ENCODE measurements around the gene DLST.
A peak's percentile ranks its signal among the peaks of the same experiment; 100 is the strongest.

DLST gene

DNA sequence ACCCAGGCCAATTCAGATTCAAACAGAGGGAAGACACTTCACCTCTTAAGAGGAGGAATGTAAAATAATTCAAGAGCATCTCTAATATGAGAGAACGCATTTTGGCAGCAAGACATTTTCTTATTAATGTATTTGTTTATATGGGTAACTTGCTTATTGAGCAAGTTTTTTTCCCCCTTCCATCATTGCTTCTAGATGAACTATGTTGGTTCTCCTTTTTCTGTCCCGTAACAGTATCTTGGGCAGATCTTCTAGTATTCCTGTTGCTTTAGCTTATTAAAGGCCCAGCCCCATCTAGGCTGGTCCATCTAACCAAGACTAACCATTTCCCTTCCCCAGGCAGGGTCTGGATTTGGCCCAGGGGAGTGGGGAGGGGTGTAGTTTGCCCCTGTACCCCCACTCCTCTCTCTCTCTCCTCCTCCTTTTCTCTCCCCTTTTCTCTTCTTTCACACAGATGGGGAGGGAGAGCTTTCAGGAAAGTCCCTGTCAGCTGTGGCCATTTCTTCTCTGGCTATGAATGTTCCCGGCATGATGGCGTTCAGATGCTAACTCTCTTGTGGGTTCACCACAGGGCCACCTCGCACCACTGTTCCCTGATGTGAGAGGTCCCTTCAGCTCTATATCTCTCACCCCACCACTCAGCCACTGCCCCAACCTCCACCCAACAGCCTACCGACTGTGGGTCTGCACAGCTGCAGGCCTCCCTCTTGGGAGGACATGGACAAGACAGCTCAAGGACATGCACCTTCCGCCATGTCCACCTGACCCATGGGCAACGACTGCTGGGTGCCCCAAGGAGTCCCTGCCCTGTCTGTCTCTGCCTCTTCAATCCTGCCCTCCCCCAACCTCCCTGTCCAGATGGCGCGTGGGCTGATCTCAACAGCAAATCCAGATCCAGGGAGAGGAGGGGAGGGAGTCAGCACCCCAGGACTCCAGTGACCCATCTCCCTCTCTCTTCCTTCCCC, 57.1 kb downstream of the DLST start:
- DNase-seq (ENCODE audit: low read depth in 2 of 3, low spot score in 1 of 3) = no peak

DNA sequence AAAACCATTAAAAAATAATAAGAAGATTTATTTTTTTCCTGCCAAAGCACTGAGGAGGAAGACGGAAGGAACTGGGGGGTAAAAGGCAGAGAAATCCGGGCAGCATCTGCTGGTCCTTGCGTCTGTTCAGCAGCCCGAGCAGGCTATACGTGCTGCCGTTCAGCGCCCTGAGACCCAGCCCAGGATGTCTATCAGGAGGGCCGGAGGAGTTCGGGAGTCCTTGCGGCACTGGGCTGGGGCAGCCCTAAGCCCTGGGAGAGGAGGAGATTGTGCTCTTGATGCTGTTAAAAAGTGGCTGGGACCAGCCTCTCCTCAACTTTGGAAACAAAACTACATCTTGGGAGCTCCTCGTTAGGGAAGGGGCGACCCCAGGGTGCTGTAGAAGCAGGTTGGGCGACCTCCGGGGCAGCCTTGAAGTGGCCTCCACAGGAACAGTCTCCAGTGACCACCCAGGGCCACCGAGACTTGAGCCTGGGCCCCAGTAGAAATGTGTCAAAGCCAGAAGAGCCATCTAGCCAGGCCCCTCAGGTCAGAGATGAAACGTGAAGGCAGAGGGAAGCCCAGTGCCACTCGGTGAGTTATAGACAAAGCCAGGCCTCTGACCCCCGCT, 59.3 kb downstream of the DLST start:
- no peak for DNase-seq (ENCODE audit: low read depth in 2 of 3, low spot score in 1 of 3)

DNA sequence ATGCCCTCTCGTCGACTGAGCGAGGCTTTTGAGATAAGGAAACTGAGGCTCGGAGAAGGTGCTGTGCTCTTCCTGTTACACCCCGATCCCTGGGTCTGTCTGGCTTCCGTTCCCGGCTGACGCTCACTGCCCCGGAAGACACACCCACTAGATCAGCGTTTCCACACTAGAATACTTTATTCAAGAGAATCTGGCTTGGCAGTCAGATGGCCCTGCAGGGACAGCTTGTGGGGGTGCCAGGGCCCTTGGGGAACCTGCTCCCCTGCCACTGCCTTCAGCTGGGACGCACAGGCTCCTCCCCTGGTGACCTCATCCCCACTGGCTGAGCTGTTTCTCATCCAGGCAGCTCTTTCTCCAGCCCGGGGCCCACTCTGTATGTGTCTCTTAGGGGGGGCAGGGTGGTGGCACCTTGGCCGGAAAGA, 60.0 kb downstream of the DLST start:
- DNase-seq (ENCODE audit: low read depth in 2 of 3, low spot score in 1 of 3) = peak; percentile 44 to 49 (median 48)

DNA sequence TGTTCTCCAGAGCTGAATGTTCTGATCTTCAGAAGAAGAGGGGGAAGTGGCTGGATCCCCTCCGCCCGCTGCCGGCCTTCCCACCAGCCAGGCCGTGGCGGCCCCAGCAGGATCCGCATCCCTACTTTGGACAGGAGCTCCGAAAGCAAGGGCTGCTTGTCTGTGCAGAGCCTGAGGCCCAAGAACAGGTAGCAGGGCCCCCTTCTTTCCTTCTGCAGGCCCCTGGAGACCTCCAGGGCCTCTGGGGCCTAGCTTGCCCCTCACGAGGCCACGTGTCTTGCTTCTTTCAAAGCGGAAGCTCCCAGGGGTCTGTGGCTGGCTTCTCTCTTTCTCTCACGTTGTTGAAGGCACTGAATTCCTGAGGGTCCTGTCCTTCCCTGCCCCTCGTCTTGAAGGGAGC, 60.5 kb downstream of the DLST start:
- DNase-seq (ENCODE audit: low read depth in 2 of 3, low spot score in 1 of 3) = no peak

DNA sequence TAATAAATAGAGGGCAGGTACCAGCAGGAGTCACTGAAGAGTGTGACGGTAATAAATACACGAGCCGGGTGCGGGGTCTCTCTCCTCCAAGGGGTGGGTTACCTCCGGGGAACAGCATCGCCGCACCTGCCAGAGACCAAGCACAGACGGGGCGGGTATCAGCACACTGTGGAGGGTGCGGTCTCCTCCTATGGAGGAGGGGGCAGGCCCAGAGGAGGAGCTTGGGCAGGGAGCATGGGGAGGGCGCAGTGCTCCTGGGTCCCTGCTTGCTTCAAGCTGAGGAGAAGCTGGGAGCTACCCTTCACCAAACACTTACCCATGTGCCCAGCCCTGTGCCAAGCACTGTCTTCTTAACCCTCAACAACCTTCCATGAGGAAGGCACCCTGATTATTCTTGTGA, 60.9 kb downstream of the DLST start:
- no peak for DNase-seq (ENCODE audit: low read depth in 2 of 3, low spot score in 1 of 3)

DNA sequence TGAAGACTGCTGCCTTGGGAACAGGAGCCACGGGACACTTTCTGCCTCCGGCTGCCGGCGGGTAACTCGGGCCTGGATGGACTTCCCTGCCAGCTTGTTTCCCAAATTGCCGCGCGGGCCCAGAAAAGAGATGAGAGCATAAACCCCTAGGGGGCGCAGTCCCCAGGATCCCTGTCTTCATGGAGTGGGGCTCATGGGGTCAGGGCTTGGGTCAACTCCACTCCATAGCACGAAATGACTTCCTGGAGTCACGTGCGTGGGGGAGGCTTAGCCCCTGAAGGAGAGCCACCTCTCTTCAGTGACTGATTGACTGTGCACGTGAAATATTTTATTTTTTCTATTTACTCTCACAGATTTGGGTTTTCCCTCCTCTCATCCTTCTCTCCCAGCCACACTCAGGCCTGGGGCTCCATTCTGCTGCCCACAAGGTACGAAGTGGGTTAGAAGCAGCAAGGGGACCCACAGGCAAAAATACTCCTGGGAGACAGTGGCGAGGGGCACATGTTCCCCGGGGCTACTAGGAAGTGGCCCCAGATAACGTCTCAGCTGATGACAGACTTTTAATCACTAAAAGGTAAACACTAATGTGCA, 63.6 kb downstream of the DLST start:
- peak in 2 of 3 donors; percentile 20 to 46 for DNase-seq (ENCODE audit: low read depth in 2 of 3, low spot score in 1 of 3)

DNA sequence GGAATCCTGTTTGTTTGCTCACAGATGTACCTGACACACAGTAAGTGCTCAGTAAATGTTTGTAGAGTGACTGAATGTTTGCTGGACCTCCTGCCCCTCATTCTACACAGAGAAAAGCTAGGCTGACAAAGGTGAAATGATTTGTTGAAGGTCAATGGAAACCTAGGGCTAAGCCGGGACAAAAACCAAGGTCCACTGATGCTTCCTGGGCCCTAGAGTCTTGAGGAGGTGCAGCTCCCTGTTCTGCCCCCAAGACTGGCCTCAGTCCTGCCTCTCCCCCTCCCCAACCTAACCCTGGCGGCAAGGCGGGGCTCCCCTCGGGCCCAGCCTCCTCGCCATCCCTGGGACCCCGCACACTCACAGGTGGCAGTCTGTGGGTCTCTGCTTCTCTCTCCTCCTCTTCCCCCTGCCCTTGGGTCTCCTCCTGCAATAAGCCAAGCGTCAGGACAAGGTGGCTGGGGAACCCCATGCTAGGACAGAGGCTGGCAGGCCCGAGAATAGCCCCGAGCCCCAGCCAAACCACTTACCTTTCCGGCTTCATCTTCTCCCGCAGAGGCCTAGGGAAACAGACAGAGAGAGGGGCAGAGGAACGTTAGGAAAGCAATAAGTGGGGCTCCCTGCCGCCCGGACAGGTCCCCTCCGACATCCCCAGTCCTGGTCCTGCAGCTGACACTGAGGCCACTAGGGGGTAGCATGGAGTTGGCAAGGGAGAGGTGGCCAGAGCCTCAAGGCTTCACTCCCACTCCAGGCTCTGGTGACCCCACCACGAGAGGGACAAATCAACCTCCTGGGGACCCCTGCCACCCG, 64.3 kb downstream of the DLST start:
- DNase-seq (ENCODE audit: low read depth in 2 of 3, low spot score in 1 of 3) = peak; percentile 53 to 82 (median 65)

DNA sequence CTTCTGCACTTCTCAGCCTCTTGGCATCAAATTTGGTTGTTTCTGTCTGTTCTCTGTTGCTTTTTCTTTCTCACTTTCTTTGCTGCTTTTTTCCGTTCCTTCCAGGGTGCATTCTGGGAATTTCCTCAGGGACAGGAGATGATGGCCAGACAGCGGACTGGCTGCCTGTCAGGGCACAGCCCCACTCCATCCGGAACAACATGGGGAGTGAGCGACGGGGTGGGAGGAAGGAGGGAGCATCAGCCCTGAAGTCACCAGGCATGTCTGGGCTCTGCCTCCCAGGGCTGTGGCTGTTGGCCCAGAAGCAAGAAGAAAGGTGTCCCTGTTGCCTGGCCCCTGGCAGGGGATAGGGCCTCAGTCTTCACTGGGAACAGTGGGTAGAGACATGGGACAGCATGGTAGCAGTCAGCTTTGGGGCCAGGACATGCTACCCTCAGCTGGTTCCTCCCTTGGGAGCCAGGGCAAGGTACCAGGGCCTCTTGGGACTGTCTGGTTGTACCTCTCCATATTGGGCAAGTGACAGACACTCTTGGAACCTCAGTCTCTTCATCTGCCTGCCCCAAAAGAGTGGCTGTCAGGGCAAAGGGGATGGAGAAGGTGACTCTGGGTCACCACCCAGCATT, 65.1 kb downstream of the DLST start:
- DNase-seq (ENCODE audit: low read depth in 2 of 3, low spot score in 1 of 3) = no peak

DNA sequence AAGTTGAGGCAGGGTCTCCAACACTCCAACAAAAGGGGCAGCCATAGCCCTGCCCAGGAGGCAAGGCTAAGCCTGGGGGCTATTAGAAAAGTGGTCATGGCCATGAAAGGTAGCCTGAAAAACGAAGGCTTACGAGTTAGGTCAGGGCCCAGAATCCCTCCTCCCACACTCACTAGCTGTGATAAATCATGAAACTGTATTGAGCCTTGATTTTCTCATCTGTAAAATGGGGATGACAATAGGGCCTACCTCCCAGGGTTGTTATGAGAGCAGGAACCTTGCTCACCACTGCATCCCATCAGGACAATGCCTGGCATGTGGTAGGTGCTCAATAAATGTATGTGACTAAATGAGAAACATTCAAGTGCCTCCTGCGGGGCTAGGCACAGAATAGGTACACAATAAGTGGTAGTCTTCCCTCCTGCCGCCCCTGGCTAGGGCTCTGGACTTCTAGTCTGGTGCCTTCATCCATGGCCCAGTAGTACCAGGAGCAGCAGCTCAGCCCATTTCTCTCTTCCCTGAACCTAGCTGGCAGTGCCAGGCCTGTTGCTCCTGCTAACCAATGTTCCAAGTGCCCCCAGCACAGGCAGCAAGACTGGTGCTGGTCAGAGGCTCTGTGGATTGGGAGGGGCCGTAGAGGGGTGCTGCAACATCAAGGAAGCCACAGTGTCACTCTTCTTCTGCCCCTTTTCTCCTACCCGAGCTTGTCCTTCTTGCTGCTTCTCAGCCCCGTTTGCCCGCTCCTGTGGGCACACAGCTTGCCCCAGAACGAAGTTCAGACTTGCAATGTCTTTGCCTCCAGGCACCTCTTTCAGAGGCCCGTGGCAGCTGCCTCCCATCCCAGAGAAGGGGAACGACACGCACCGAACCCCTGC, 65.9 kb downstream of the DLST start:
- no peak for DNase-seq (ENCODE audit: low read depth in 2 of 3, low spot score in 1 of 3)

DNA sequence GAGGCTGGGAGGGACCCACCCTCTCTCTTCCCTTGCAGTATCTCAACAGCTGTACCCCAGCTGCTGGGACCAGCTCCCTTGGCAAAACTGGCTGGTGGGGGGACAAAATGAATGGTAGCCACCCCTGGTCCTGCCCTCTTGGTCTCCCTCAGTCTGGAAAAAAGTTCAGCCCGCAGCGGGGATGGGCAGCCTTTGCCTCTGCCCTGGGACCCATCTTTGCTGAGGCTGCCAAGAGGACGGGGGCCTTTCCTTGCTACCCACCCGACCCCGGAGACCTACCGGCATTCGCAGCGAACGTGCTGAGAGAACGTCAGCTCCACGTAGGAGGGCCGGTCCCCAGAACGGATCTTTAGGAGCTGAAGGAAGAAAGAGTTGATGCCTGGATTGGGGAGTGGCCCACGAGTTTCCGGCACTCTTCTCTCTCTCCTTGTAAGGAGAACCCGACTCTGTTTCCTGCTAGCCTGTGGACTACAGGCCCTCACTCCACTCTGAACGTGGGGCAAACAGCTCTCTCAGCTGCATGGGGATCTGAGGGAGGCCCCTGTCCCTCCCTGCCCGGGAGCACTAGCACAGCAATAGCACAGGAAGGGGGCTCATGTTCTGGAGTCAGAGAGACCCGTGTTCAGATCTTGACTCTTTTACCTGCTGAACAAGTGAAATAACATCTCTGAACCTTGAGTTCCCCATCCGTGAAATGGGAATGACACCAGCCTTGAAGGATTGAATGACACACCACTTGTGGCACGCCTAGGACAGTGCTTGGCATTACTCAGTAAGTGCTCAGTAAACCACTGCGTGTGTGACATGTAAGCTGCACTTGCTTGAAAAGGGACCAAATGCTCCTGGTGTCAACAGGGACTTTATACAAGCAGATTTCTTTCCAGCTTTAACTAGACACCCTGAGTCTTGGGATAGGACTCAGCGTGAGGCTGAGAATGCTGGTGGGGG, 66.8 kb downstream of the DLST start:
- no peak for DNase-seq (ENCODE audit: low read depth in 2 of 3, low spot score in 1 of 3)

DNA sequence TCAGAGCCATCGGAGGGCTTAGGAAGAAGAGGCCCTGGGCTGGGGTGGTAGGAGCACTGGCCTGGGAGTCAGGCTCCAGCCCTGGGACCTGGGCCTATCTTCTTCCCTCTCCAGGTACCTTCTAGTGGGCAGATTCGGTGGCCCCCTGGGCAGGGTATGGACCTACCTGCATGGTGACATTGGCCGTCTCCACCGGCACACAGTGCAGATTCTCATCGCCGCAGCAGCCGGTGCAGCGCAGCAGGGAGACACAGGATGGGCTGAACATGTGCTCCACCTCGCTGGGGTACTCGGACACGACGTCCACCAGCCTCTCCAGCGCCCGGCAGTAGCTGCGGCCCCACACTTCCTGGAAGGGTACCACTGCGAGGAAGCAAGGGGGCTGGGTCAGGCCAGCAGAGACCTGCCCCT, 67.5 kb downstream of the DLST start:
- DNase-seq (ENCODE audit: low read depth in 2 of 3, low spot score in 1 of 3) = no peak

DNA sequence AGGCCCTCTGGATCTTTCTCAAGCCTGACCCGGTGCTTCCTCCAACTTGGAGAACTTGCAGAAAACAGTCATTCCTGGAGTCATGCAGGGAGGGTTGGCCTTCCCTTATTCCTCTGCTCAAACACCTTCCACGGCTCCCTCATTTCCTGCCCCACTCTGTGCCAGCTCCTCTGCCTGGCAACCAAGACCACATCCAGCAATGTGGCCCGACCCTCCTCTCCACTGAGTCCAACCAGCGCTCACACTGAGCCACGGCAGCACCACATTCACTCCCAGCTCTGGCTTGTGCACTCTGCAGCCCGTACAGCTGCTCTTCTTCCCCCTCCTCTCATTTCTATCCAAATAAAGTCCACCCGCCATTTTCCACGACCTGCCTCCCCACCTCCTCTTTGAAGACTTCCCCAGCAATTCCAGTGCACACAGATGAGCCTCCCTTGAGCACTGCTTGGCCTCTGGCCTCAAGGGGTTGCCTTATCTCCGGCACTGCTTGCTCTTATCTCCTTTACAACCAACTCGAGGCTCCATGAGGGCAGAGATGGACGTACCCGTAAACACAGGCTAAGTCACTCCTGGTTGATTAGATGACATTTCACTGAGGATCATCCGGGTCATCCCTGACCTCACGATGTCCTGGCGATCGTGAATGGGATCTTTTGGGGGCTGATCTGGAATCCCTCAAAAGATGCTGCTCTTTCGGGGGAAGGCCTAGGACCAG, 68.3 kb downstream of the DLST start:
- DNase-seq (ENCODE audit: low read depth in 2 of 3, low spot score in 1 of 3) = no peak

DNA sequence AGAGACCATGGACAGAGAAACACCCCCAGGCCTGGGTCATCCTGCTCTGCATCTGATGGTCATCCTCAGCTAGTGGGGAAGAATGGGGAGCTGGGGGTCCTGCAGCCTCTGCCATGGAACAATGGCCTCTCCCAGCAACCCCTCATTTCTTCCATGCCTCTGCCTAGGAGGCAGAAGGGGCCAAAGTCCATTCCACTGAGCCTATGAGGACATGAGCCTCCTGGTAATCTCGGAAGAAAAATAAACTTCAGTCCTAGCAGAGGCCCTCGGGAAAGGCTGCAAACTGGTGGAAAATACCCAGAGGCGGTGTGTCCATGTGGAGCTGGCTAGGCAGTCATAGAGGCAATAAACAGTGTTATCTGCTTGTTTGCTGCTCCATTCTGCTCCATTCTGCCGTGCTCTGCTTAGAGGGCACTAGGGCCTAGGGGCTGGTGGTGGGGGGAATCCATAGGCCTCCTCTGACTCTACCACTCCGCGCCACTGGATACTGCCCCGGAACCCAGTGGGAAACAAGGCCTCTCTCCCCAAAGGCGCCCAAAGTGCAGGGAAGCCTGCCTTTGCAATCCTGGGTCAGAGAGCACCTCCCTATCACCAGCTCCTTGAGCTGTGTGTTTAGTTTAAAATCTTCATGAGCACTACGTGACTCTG, 69.2 kb downstream of the DLST start:
- DNase-seq (ENCODE audit: low read depth in 2 of 3, low spot score in 1 of 3) = no peak

DNA sequence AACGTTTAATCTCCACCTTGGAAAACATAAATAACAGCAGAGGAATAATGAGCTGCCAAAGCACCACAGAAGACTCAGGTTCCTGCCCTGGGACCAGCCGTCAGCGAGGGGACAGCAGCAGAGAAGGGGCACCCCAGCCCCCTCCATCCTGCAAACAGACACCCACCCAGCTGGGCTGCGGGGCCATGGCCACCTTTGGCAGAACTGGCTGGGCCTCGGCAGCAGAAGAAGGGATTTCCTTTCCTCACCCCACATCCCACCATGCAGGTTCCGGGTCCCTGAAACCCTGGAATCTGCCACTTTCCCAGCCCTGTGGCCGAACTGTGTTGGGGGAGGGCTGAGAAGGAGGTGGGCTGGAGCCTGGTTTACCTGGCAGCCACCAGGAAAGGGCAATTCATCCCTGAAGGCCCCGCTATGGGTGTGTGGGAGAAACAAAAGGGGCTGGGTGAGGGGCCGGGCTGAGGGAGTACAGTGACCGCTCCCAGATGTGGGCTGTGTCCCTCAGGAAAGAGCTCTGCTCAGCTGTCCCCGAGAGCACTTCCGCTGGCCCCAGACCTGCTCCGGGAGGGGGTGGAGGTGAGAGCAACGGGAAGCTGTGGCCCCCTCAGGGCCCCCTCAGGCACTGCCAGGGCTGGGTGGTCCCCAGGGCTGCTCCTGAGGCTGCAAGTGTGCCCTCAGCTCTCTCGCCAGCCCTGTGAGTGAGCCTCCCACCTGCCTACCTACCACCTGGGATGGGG, 69.9 kb downstream of the DLST start:
- DNase-seq (ENCODE audit: low read depth in 2 of 3, low spot score in 1 of 3) = no peak

DNA sequence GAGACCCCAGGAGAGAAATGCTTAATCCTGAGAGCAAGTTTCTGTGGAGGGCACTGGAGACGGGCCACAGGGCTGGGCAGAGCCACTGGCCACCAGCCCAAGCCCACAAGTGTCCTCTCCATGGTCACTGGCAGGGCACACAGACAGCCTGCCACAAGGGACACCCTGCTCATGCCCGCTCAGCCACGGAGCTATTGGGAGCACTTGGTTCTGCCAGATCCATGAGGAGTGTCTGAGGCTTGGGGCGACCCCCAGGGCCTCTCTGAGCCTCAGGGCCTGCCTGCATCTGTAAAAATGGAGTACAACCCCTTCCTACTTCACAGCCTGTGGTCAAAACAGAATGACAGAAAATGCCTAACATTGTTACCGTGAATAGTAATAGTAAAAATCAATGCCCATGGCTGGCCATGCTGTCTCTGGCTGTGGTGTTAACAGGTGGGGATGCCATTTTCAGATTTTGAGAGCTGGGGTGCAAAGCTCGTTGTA, 70.5 kb downstream of the DLST start:
- no peak for DNase-seq (ENCODE audit: low read depth in 2 of 3, low spot score in 1 of 3)

DNA sequence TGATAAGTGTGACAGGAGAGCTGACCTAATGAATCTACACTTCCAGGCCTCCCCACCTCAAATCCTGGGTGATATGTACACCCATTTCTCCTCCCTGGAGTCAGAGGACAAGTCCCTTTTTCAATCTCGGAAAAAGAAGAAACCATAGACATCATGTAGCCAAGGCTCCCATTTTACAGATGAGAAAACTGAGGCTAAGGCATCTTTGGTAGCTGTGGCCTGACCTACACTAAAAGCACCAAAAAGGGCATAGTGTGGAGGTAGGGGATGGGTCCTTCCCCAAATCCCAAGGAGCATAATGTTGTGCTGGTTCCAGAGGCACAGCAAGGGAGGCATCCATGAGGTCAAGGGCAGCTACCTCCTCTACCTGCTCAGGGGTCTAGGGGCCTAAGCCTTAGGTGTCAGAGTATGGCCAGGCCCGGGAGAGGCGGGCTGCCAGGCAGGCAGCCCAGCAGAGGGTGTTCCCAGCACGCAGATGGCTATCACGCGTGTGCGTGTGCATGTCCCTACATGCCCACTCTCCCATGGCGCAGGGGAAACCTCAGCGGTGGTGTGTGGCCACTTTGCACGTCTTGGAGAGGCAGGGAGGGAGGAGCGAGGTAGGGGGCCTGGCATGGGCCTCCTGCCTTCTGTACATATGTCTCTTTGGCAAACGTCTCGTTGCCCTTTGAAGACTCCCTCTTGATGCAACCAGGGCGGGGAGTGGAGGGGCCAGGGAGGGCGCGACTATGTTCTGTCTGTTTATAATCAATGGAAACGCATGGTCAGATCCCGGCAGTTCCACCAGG, 71.2 kb downstream of the DLST start:
- no peak for DNase-seq (ENCODE audit: low read depth in 2 of 3, low spot score in 1 of 3)

Data from stimulated activated CD4-positive, alpha-beta T cell treated with anti-CD3 and anti-CD28 coated beads, Interleukin-12 subunit alpha, Interleukin-12 subunit beta, amount 100 ng/mL, for 48 hours (primary cell).